Measurements from ENCODE around the gene COL13A1.

The COL13A1 gene

GRCh38 chr10:69965086-69965485 lies 163.4 kb downstream of the COL13A1 start:
- TF ChIP-seq CTCF (IDR thresholded peaks at IDR 0.05; ENCODE audit: insufficient read depth, low read depth, low read length, missing control alignments), result no peak
- H3K4me3 ChIP-seq (ENCODE audit: low read depth, low read length), result no peak overlapping the region
- DNase-seq (ENCODE audit: low read depth), result no peak

- no peak for DNase-seq (ENCODE audit: low read depth)
- TF ChIP-seq CTCF (IDR thresholded peaks at IDR 0.05; ENCODE audit: insufficient read depth, low read depth, low read length, missing control alignments), result no peak
- H3K4me3 ChIP-seq (ENCODE audit: low read depth, low read length), result no peak overlapping the region
These were observed 164.4 kb downstream of the COL13A1 start for GRCh38 chr10:69965919-69966662.

GRCh38 chr10:69968830-69969229 lies 167.1 kb downstream of the COL13A1 start:
- DNase-seq (ENCODE audit: low read depth), result peak; percentile 18
- H3K4me3 ChIP-seq (ENCODE audit: low read depth, low read length), result no peak overlapping the region
- no peak for TF ChIP-seq CTCF (IDR thresholded peaks at IDR 0.05; ENCODE audit: insufficient read depth, low read depth, low read length, missing control alignments)

GRCh38 chr10:69969977-69970376 lies 168.3 kb downstream of the COL13A1 start:
- no peak for DNase-seq (ENCODE audit: low read depth)
- no peak for TF ChIP-seq CTCF (IDR thresholded peaks at IDR 0.05; ENCODE audit: insufficient read depth, low read depth, low read length, missing control alignments)
- no peak overlapping the region for H3K4me3 ChIP-seq (ENCODE audit: low read depth, low read length)

GRCh38 chr10:69972981-69973397 lies 171.3 kb downstream of the COL13A1 start:
- no peak for TF ChIP-seq CTCF (IDR thresholded peaks at IDR 0.05; ENCODE audit: insufficient read depth, low read depth, low read length, missing control alignments)
- H3K4me3 ChIP-seq (ENCODE audit: low read depth, low read length), result no peak overlapping the region
- no peak for DNase-seq (ENCODE audit: low read depth)

GRCh38 chr10:69973678-69974077 lies 172.0 kb downstream of the COL13A1 start:
- DNase-seq (ENCODE audit: low read depth), result no peak
- no peak overlapping the region for H3K4me3 ChIP-seq (ENCODE audit: low read depth, low read length)
- no peak for TF ChIP-seq CTCF (IDR thresholded peaks at IDR 0.05; ENCODE audit: insufficient read depth, low read depth, low read length, missing control alignments)

Data from GM12865 (cell line).